ENCODE measurements around the gene MYH7. TPM values are rescaled to one million over a fixed set of nuclear protein-coding genes. Genes with fewer than 3 reads are reported as not detected.

Gene MYH7
- total and polyA plus RNA-seq, 2 of the 4 experiments (the other 2 are of a cell fraction) = not detected

GRCh38 chr14:23482823-23483148 is 47.3 kb upstream of the MYH7 start:
- H2BK15ac ChIP-seq (ENCODE audit: low read depth, low read length) = no peak overlapping the region
- no peak overlapping the region for H3K4me2 ChIP-seq (ENCODE audit: low read depth, low read length)
- no peaks in the 10 kb centered on the region; a peak in 1 of 4 replicates for H3K79me1 ChIP-seq (ENCODE audit: low read depth in 1 of 2, low read length in 2 of 2)
- no peak overlapping the region for H2BK20ac ChIP-seq (ENCODE audit: low read depth, low read length)
- H3K9me3 ChIP-seq (ENCODE audit: control insufficient read depth, insufficient read depth, low read length) = no peaks in the 10 kb centered on the region
- no peak overlapping the region for H3K56ac ChIP-seq (ENCODE audit: extremely low read depth, insufficient read depth, low read length)
- H3K27me3 ChIP-seq (ENCODE audit: control insufficient read depth, insufficient read depth, low read length) = no peaks in the 10 kb centered on the region
- no peak overlapping the region for H3K4ac ChIP-seq (ENCODE audit: low read depth, low read length)
- no peak overlapping the region for H4K8ac ChIP-seq (ENCODE audit: low read depth in 2 of 2, low read length in 2 of 2)
- no peak overlapping the region for H3K4me3 ChIP-seq (ENCODE audit: insufficient read depth, low read depth, low read length)
- H3K4me1 ChIP-seq (ENCODE audit: control insufficient read depth, insufficient read depth, low read length) = no peaks in the 10 kb centered on the region
- no peaks in the 10 kb centered on the region for H3K9me1 ChIP-seq (ENCODE audit: insufficient read depth, low read length)
- BruUV-seq (replicated peaks) = no TSS peak
- no peak overlapping the region for H2BK120ac ChIP-seq (ENCODE audit: low read depth, low read length)
- intact Hi-C loops (cut with micrococcal nuclease) (loop anchor here (1.0 kb wide), 1 partner anchor 77 kb away; no protein-coding TSS in a partner anchor), in situ Hi-C loops (cut with MboI; ENCODE audit: low sequenced_read_pairs) (no loop called here), dilution Hi-C loops (cut with HindIII; ENCODE audit: low sequenced_read_pairs, unreplicated experiment) (no loop called here)
- no peak overlapping the region for H3K14ac ChIP-seq (replicated peaks; ENCODE audit: low read depth, low read length)
- H2AK5ac ChIP-seq (ENCODE audit: low read depth, low read length) = no peak overlapping the region
- peaks cover 4% of the 10 kb centered on the region; the same call in 1 of the 2 replicates for H4K20me1 ChIP-seq (ENCODE audit: insufficient read depth, low read length)
- H3K36me3 ChIP-seq (ENCODE audit: control insufficient read depth, insufficient read depth, low read length) = peaks cover 7% of the 10 kb centered on the region
- H3K9ac ChIP-seq (ENCODE audit: low read depth, low read length) = no peak overlapping the region
- H4K91ac ChIP-seq (ENCODE audit: insufficient read depth, low read depth, low read length) = no peak overlapping the region
- H2BK5ac ChIP-seq (ENCODE audit: low read depth, low read length, poor library complexity, severe bottlenecking) = no peak overlapping the region
- no peak for ATAC-seq (ENCODE audit: low read depth)
- no peak overlapping the region for H3K18ac ChIP-seq (ENCODE audit: low read depth, low read length)
- no peak for DNase-seq
- TF ChIP-seq CHD1 (IDR thresholded peaks at IDR 0.05; ENCODE audit: low read depth, low read length) (no peak), MAFK (IDR thresholded peaks at IDR 0.05; ENCODE audit: low read depth, low read length) (no peak), RFX5 (IDR thresholded peaks at IDR 0.05; ENCODE audit: low read depth, low read length) (no peak), MAZ (IDR thresholded peaks at IDR 0.05; ENCODE audit: borderline replicate concordance, low read depth, low read length) (no peak), RAD21 (IDR thresholded peaks at IDR 0.05; ENCODE audit: low read length) (no peak)
- TF ChIP-seq, protein P1, sequence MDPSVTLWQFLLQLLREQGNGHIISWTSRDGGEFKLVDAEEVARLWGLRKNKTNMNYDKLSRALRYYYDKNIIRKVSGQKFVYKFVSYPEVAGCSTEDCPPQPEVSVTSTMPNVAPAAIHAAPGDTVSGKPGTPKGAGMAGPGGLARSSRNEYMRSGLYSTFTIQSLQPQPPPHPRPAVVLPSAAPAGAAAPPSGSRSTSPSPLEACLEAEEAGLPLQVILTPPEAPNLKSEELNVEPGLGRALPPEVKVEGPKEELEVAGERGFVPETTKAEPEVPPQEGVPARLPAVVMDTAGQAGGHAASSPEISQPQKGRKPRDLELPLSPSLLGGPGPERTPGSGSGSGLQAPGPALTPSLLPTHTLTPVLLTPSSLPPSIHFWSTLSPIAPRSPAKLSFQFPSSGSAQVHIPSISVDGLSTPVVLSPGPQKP (IDR thresholded peaks at IDR 0.05; ENCODE audit: borderline replicate concordance, low read depth, low read length) = no peak
- TF ChIP-seq, protein P2, sequence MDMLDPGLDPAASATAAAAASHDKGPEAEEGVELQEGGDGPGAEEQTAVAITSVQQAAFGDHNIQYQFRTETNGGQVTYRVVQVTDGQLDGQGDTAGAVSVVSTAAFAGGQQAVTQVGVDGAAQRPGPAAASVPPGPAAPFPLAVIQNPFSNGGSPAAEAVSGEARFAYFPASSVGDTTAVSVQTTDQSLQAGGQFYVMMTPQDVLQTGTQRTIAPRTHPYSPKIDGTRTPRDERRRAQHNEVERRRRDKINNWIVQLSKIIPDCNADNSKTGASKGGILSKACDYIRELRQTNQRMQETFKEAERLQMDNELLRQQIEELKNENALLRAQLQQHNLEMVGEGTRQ (IDR thresholded peaks at IDR 0.05; ENCODE audit: low read depth, low read length) = no peak
- ChIA-PET CTCF (interaction anchor here (1.1 kb wide), 1 partner anchor 80 kb away, joined by 3 read pairs; no protein-coding TSS in a partner anchor), POLR2A (ENCODE audit: unreplicated experiment) (no interaction called here)
- H2AK9ac ChIP-seq (replicated peaks; ENCODE audit: low read depth, low read length, poor library complexity) = no peak overlapping the region
- no peak overlapping the region for H3K27ac ChIP-seq (ENCODE audit: insufficient read depth, low read length)
- H4K5ac ChIP-seq (ENCODE audit: low read depth, low read length) = no peak overlapping the region
- no peak overlapping the region for H2AFZ ChIP-seq (replicated peaks; ENCODE audit: low read length, poor library complexity)
- no peak overlapping the region for H3K23ac ChIP-seq (ENCODE audit: low read depth, low read length)
